A172 (cell line): Measurements from ENCODE around the gene COX19. TPM values are rescaled to one million over a fixed set of nuclear protein-coding genes. Genes with fewer than 3 reads are reported as not detected.

Experiments used
- DNase-seq: peaks from one replicate; pipeline ENCODE4 v3.0.0-alpha.2; 2015; ENCODE audit warnings: low spot score
- total RNA-seq: library from RNA; depleted of rRNA; stranded (reverse); fragments of >200 nt; shearing (Covaris generic); gene quantifications from 2 replicates; pipeline ENCODE4 v1.2.3, GENCODE V29; 2014; rRNA removed

COX19 gene
- total RNA-seq, result 5.2 and 8.8 TPM in 2 replicates

- DNase-seq, result peak; percentile 57
Measured at GRCh38 chr7:974820-975681, at the start of gene COX19. COX19 (minus strand) TSS chr7:975549; CDS start chr7:975509, 40 bp downstream.

- DNase-seq, result no peak
Measured at GRCh38 chr7:1024331-1024841, 49.0 kb upstream of the COX19 start.

GRCh38 chr7:1022801-1023465 lies 47.6 kb upstream of the COX19 start:
- no peak for DNase-seq

GRCh38 chr7:1022356-1022755 lies 47.0 kb upstream of the COX19 start:
- DNase-seq, result no peak

GRCh38 chr7:1021931-1022330 lies 46.6 kb upstream of the COX19 start:
- DNase-seq, result no peak

- DNase-seq, result no peak
Measured at GRCh38 chr7:1021366-1021765, 46.0 kb upstream of the COX19 start.

GRCh38 chr7:1020849-1021251 lies 45.5 kb upstream of the COX19 start:
- no peak for DNase-seq

- DNase-seq, result no peak
Measured at GRCh38 chr7:1019789-1020610, 44.7 kb upstream of the COX19 start.

GRCh38 chr7:1019255-1019785 lies 44.0 kb upstream of the COX19 start:
- no peak for DNase-seq

- DNase-seq, result no peak
Measured at GRCh38 chr7:1018334-1018695, 43.0 kb upstream of the COX19 start.

- no peak for DNase-seq
Measured at GRCh38 chr7:1017586-1018333, 42.4 kb upstream of the COX19 start.

- no peak for DNase-seq
Measured at GRCh38 chr7:1016577-1017531, 41.5 kb upstream of the COX19 start.

- no peak for DNase-seq
Measured at GRCh38 chr7:1015196-1016121, 40.1 kb upstream of the COX19 start.

- DNase-seq, result no peak
Measured at GRCh38 chr7:1014681-1015080, 39.3 kb upstream of the COX19 start.

GRCh38 chr7:1013581-1013980 lies 38.2 kb upstream of the COX19 start:
- DNase-seq, result no peak

GRCh38 chr7:1012716-1013095 lies 37.4 kb upstream of the COX19 start:
- DNase-seq, result no peak

- DNase-seq, result no peak
Measured at GRCh38 chr7:1012004-1012715, 36.8 kb upstream of the COX19 start.
